ENCODE measurements around the gene MISFA. TPM values are rescaled to one million over a fixed set of nuclear protein-coding genes. Genes with fewer than 3 reads are reported as not detected.
"Not testable (repeated sequence)": the region's sequence is repeated elsewhere in the genome, so short reads cannot be mapped to it uniquely, and the experiment has no call there.

The MISFA gene
- total and polyA plus RNA-seq, 2 experiments from 2014 or later, result 3.6 to 6.1 TPM

DNA sequence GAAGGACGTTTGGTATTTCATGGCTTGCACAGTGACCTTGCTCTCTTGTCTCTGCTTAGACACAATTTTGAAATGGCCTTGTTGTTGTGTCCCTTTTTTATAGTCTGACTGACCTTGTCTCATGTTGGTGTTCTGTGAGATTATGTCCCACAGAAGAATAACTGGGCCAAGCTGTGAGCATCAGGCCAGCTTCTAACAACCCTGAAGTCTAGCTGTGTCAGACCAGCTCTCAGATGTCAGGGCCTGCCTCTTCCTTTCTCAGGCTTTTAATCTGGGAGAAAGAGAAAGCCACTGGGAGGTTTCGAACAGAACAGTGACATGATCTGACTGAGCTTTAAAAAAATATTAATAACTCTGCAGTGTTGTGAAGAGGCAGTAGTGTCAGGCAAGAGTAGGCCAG, 9.0 kb upstream of the MISFA start:
- H3K27me3 ChIP-seq, result no peaks in the 10 kb centered on the region
- no peak overlapping the region for H3K4me3 ChIP-seq
- no peak for DNase-seq (ENCODE audit: low read depth in 1 of 2, low spot score in 1 of 2)
- no peaks in the 10 kb centered on the region for H3K36me3 ChIP-seq
- TF ChIP-seq, protein P1, sequence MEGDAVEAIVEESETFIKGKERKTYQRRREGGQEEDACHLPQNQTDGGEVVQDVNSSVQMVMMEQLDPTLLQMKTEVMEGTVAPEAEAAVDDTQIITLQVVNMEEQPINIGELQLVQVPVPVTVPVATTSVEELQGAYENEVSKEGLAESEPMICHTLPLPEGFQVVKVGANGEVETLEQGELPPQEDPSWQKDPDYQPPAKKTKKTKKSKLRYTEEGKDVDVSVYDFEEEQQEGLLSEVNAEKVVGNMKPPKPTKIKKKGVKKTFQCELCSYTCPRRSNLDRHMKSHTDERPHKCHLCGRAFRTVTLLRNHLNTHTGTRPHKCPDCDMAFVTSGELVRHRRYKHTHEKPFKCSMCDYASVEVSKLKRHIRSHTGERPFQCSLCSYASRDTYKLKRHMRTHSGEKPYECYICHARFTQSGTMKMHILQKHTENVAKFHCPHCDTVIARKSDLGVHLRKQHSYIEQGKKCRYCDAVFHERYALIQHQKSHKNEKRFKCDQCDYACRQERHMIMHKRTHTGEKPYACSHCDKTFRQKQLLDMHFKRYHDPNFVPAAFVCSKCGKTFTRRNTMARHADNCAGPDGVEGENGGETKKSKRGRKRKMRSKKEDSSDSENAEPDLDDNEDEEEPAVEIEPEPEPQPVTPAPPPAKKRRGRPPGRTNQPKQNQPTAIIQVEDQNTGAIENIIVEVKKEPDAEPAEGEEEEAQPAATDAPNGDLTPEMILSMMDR (IDR thresholded peaks at IDR 0.05; ENCODE audit: low read depth, low read length), result no peak
- no peaks in the 10 kb centered on the region for H3K9me3 ChIP-seq (ENCODE audit: low read depth)
- no peak overlapping the region for H3K27ac ChIP-seq
- H3K4me1 ChIP-seq (ENCODE audit: low read depth), result peaks cover 6% of the 10 kb centered on the region

DNA sequence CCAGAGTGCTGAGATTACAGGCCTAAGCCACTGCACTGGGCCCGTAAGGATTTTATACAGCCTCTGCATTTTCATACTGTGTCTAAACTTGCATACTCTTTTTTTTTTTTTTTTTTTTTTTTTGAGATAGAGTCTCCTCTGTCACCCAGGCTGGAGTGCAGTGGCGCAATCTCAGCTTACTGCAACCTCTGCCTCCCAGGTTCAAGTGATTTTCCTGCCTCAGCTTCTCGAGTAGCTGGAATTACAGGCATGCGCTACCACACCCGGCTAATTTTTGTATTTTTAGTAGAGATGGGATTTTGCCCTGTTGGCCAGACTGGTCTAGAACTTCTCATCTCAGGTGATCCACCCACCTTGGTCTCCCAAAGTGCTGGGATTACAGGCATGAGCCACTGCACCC, 5.5 kb upstream of the MISFA start:
- not testable (repeated sequence) for H3K27ac ChIP-seq; H3K4me1 ChIP-seq (ENCODE audit: low read depth); DNase-seq (ENCODE audit: low read depth in 1 of 2, low spot score in 1 of 2); H3K36me3 ChIP-seq; H3K27me3 ChIP-seq; H3K4me3 ChIP-seq; H3K9me3 ChIP-seq (ENCODE audit: low read depth)

DNA sequence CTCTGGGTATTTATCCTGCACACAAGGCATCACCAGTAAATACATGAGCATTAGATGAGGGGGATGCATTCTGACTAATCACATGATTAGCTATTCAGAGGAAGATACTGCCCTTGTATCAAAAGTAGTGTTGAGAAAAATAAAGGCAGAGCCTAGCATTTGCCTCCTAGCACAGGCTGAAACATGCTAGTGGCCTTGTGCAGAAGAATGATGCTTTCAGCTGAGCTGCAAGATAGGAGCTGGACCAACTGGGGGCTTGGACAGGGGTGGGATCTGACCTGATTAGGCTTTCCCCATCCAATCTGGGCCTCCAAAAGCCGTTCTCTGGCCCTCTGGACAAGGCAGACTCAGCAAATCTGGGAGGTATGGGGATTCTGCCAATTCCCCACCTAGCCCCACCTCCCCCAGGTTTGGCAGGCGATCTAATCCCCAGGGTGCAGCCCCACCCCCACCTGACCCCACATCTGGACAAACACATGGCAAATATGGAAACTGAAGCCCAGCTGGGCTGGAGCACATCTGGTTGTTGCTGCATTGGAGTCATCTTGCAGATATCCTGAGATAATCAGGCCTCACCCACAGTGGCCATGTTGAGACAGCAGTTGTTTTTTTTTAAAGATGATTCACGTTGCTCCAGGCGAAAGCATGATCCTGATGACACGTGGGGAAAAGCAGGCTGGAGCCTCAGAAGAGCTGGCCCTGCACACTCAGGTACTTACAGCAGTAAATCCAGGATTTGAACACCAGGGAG, 4.4 kb upstream of the MISFA start:
- Histone ChIP-seq H3K36me3 (no peaks in the 10 kb centered on the region), H3K4me3 (no peak overlapping the region), H3K27me3 (no peaks in the 10 kb centered on the region), H3K9me3 (ENCODE audit: low read depth) (no peaks in the 10 kb centered on the region), H3K4me1 (ENCODE audit: low read depth) (no peaks in the 10 kb centered on the region), H3K27ac (no peak overlapping the region)
- TF ChIP-seq, protein P1 (IDR thresholded peaks at IDR 0.05; ENCODE audit: low read depth, low read length), result no peak
- no peak for DNase-seq (ENCODE audit: low read depth in 1 of 2, low spot score in 1 of 2)

DNA sequence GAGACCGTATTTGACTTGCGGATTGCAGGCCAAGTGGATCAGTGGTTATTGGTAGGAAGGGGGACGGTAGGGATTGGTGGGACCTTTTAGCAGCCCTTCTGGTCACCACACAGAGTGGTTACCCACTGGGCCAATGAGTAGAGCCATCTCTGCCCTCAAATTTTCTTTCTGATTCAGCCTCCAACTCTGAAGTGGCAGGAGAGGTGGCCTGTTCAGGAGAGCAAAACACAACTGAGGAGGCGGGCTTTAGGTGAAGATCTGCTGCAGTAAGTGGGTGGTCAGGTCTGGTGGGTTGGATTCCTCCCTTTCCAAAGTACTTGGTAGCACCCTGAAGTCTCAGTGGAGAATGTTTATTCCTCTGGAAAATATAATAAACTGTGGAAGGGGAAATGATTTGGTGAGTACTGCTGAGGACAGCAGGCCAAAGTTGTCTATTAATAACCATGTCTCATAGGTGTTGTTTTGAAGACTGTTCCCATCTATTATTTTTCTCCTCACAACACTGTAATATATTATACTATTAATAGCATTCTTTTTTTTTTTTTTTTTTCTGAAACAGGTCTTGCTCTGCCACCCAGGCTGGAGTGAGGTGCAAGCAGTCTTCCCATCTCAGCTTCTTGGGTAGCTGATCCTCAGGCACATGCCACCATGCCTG, 1.5 kb downstream of the MISFA start:
- H3K9me3 ChIP-seq (ENCODE audit: low read depth), result no peaks in the 10 kb centered on the region
- DNase-seq (ENCODE audit: low read depth in 1 of 2, low spot score in 1 of 2), result no peak
- H3K4me3 ChIP-seq, result no peak overlapping the region
- no peaks in the 10 kb centered on the region for H3K36me3 ChIP-seq
- TF ChIP-seq, protein P1 (IDR thresholded peaks at IDR 0.05; ENCODE audit: low read depth, low read length), result no peak
- H3K27me3 ChIP-seq, result no peaks in the 10 kb centered on the region
- no peak overlapping the region for H3K27ac ChIP-seq
- H3K4me1 ChIP-seq (ENCODE audit: low read depth), result no peaks in the 10 kb centered on the region

DNA sequence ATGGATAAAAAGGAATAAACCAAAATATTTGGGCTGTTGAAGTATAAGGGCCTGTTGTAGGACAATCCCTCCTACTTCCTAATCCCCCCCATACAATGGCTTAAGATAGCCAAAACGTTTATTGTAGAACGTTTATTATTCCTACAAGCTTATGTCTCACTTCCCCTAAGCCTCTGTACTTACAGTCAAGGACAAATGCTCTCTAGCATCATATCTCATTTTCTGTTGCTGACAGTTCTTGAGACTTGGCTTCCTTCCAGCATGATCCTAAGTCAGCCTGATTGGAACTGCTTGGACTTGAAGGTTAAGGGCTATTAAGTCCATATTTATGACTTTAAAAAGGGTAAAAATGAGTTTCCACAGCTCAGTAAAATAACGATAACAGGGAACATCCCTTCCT, 8.8 kb downstream of the MISFA start:
- Histone ChIP-seq H3K36me3 (peaks cover 37% of the 10 kb centered on the region), H3K27me3 (no peaks in the 10 kb centered on the region), H3K9me3 (ENCODE audit: low read depth) (no peaks in the 10 kb centered on the region), H3K4me3 (no peak overlapping the region), H3K4me1 (ENCODE audit: low read depth) (peaks cover 4% of the 10 kb centered on the region), H3K27ac (peak overlapping the region; percentile 40)
- DNase-seq (ENCODE audit: low read depth in 1 of 2, low spot score in 1 of 2), result peak; percentile 47 to 49
- TF ChIP-seq, protein P1 (IDR thresholded peaks at IDR 0.05; ENCODE audit: low read depth, low read length), result no peak

DNA sequence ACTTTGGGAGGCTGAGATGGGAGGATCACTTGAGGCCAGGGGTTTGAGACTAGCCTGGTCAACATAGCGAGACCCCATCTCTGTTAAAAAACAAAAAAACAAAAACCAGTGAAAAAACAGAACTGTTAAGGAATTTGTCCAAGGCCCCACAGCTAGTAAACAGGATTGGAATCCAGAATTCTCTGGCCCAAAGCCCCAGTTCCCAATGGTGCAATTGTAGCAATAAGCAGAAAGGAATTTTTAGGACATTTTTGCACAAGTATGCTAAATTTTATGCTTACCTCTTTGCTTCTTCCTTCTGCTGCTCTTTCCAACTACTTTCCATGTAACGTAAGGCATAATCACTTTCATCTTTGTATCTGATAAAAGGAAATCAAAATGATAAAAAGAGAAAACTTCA, 11.6 kb downstream of the MISFA start:
- Histone ChIP-seq H3K4me1 (ENCODE audit: low read depth) (peaks cover 4% of the 10 kb centered on the region), H3K9me3 (ENCODE audit: low read depth) (no peaks in the 10 kb centered on the region), H3K27ac (no peak overlapping the region), H3K27me3 (no peaks in the 10 kb centered on the region), H3K36me3 (peaks cover 54% of the 10 kb centered on the region), H3K4me3 (no peak overlapping the region)
- peak in 1 of 2 donors; percentile 22 for DNase-seq (ENCODE audit: low read depth in 1 of 2, low spot score in 1 of 2)
- TF ChIP-seq, protein P1 (IDR thresholded peaks at IDR 0.05; ENCODE audit: low read depth, low read length), result no peak
